ENCODE data around the gene MED25. TPM values are rescaled to one million over a fixed set of nuclear protein-coding genes. Genes with fewer than 3 reads are reported as not detected.

MED25 gene
- total and polyA plus RNA-seq, 2 of the 8 experiments (the other 6 are each of a cell fraction or from before 2014, with no cell fraction given) = 21.6 to 71.4 TPM

GRCh38 chr19:49851456-49852259 is 33.6 kb downstream of the MED25 start (continued):
- TF ChIP-seq, protein P1, sequence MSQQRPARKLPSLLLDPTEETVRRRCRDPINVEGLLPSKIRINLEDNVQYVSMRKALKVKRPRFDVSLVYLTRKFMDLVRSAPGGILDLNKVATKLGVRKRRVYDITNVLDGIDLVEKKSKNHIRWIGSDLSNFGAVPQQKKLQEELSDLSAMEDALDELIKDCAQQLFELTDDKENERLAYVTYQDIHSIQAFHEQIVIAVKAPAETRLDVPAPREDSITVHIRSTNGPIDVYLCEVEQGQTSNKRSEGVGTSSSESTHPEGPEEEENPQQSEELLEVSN (IDR thresholded peaks at IDR 0.05) = no peak
- no peak for TF ChIP-seq MAFK (IDR thresholded peaks at IDR 0.05; ENCODE audit: low read depth, low read length)
- TF ChIP-seq ASH2L (IDR thresholded peaks at IDR 0.05; ENCODE audit: low read length) = peak; percentile 41
- TF ChIP-seq CBX5 (IDR thresholded peaks at IDR 0.05; ENCODE audit: low read depth, low read length) = no peak
- no peak for TF ChIP-seq CHD2 (IDR thresholded peaks at IDR 0.05; ENCODE audit: low read length)
- peak; percentile 84 for TF ChIP-seq SAP30 (IDR thresholded peaks at IDR 0.05; ENCODE audit: insufficient read depth, insufficient replicate concordance, low read length)
- TF ChIP-seq BCL11A (IDR thresholded peaks at IDR 0.05; ENCODE audit: low read depth in 2 of 2, low read length in 2 of 2) = no peak
- no peak for TF ChIP-seq JUN (IDR thresholded peaks at IDR 0.05; ENCODE audit: low read depth, low read length)
- TF ChIP-seq POLR2AphosphoS5 (IDR thresholded peaks at IDR 0.05; ENCODE audit: low read depth, low read length) = no peak
- 0 out of 2 replicates have a peak, but pooled peaks have one; percentile 13 for TF ChIP-seq MAX (IDR thresholded peaks at IDR 0.05)
- TF ChIP-seq TEAD4 (IDR thresholded peaks at IDR 0.05; ENCODE audit: low read depth, low read length) = no peak
- no peak for TF ChIP-seq ZNF274 (IDR thresholded peaks at IDR 0.05; ENCODE audit: borderline replicate concordance, extremely low read depth, low read length)
- TF ChIP-seq YY1 (IDR thresholded peaks at IDR 0.05; ENCODE audit: low read depth, low read length) = no peak
